D721Med (cell line): ENCODE results near the gene CEP152.

ENCODE experiments used
- DNase-seq: peaks from one replicate; pipeline ENCODE4 v3.0.0; 2011; ENCODE audit warnings: low spot score; ENCODE audit not compliant: insufficient read length
- FAIRE-seq: peaks from 2 replicates; lab custom pipeline; 2011; peaks lifted over from hg19 to GRCh38; lab: Jason Lieb, UNC
- TF ChIP-seq, protein P1 (sequence below): IDR thresholded peaks from 2 replicates; pipeline ENCODE4 v1.5.1; 2012; ENCODE audit warnings: mild to moderate bottlenecking, control low read depth; ENCODE audit not compliant: insufficient read depth; ENCODE audit errors: missing control alignments

CEP152 gene

DNA sequence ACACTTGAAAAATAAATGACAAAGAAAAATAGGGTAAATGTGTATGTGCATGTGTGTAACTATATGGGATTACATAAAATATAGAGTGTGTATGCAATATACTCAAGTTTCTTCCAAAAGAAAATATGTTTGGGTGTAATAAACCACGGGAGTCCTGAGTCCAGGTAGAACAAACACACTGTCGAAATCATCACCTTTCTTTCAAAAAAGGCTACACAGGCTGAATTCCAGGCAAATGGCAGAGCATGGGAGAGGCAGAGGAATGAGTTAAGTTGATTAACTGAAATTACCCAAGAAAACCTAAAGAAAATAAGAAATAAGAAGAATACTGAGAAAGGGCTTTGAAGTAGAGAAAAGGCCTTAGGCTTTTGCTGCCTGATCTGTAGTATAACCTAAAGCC is 26.1 kb downstream of the CEP152 start:
- DNase-seq: no peak
- no peak for FAIRE-seq
- TF ChIP-seq, protein P1, sequence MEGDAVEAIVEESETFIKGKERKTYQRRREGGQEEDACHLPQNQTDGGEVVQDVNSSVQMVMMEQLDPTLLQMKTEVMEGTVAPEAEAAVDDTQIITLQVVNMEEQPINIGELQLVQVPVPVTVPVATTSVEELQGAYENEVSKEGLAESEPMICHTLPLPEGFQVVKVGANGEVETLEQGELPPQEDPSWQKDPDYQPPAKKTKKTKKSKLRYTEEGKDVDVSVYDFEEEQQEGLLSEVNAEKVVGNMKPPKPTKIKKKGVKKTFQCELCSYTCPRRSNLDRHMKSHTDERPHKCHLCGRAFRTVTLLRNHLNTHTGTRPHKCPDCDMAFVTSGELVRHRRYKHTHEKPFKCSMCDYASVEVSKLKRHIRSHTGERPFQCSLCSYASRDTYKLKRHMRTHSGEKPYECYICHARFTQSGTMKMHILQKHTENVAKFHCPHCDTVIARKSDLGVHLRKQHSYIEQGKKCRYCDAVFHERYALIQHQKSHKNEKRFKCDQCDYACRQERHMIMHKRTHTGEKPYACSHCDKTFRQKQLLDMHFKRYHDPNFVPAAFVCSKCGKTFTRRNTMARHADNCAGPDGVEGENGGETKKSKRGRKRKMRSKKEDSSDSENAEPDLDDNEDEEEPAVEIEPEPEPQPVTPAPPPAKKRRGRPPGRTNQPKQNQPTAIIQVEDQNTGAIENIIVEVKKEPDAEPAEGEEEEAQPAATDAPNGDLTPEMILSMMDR: no peak

DNA sequence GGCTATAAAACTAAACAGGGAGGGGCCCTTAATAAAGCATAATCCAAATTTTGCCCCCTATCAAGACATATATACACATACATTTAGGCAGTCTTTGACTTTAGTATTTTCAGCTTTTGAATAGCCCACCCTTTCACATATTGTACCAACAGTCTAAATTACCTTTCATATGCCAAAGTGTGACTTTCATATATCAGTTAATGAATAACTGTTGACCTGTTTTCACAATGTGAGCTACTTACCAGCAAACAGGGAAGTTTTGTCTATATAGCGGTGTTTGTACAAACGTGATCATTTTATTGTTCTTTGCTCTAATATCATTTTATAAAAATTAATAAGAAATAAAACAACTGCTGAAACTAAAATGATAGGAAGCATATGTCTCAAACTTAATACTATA is 28.0 kb downstream of the CEP152 start:
- no peak for DNase-seq
- no peak for FAIRE-seq
- TF ChIP-seq, protein P1: no peak

DNA sequence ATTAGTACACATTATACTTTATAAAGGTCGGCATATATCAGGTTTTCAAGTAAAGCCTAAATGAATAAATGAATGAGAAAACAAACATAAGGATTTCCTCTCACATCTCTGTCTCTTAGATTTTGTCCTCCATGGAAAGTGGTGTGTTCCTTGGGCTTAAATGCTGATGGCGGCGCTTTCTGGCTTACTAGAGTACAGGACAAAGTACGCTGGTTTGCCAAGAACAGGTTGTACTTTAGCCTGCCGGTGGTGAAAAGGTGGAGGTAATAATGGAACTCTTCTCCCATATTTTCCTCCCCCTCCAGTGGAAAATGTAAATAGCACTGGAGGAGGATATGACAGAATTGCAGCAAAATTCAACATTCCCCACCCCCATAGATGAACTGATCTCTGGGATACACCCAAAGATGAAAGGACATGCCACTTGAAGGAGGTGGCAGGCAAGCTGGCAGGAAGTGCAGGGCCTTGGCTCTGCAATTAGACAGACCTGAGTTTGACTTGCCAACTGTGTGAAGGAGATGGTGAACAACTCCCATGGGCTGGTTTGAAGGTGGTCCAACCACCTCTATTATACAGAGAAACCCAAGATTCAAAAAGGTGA is 29.3 kb downstream of the CEP152 start:
- TF ChIP-seq, protein P1: no peak
- DNase-seq (no peak), FAIRE-seq (no peak)

DNA sequence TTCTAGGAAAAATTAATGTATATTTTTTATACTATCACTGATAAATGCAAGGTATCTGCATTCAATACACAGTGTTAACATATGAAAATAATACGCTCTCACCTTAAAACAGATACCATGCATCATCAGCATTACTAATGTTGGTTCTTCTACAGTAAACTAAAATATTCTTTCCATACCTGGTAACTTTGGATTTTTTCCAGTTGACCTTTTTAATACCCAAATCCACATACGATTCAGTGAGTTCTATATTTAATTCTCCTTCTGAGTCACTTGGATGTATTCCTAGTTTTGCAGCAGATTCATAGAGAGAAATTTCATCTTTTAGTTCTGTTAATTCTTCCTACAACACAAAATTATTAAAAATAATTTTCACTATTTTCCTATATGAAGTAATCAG is 29.9 kb downstream of the CEP152 start:
- DNase-seq (no peak), FAIRE-seq (no peak)
- TF ChIP-seq, protein P1: no peak

DNA sequence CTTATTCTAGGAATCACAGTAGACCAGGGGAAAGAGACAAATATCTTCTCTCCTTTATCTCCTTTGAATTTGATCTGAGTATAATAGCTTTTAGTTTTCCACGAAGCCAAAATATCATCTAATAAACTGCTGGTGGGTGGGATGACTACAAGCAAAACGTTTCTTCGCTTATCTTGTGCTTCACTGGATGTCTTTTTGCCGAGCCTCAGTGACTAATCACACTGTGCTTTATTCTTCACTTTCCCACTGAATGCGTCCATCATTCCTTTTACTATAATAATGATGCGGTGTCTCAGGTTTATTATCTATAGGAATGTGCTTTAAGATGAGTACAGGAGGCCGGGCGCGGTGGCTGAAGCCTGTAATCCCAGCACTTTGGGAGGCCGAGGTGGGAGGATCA is 32.5 kb downstream of the CEP152 start:
- DNase-seq (no peak), FAIRE-seq (no peak)
- TF ChIP-seq, protein P1: no peak

DNA sequence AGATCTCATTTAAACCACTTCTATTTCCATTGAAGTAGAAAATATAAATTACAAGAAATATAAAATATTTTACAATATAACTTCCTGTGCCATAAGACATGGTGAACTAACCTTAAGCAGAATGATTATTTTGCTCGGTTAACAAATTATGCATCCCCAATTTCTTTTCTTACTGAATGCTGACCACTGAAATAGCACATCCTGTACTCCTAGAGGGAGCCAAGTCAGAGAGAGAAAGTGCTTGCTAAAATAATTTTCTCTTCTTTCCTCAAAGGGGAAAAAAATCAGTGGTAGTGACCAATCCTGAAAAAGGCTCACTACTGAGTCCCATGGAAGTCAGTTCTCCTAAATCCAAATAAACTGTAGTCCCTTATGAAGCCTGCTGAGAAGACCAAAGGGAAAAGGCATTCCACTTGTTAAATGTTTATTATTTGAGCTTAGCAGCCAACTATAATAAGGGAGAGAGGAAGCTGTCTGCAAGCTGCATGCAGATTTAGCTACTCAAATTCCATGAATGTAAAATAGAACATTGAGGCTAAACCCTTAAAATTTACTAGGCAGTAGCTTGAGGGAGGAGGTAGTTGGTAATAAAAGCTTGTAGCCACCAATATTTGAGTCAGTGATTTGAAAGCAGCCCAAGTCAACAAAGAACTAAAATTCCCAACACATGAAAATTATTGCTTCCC is 33.1 kb downstream of the CEP152 start:
- no peak for DNase-seq
- TF ChIP-seq, protein P1: no peak
- no peak for FAIRE-seq

DNA sequence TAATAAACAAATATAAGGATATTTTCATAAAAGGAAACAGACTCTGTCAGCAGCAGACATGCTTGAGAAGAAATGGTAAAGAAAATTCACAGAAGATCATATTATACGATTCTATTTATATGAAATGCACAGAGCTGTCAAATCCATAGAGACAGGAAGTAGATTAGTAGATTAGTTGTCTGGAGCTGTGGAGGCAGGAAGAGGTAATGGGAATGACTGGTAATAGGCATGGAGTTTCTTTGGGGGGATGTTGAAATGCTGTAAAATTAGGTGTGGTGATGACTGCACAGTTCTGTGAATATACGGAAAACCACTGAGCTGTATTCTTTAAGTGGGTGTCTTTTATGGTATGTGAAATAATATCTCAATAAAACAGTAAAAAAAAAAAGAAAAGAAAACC is 35.3 kb downstream of the CEP152 start:
- TF ChIP-seq, protein P1: no peak
- FAIRE-seq (no peak), DNase-seq (no peak)
